ENCODE data around the gene XXYLT1.

DNA sequence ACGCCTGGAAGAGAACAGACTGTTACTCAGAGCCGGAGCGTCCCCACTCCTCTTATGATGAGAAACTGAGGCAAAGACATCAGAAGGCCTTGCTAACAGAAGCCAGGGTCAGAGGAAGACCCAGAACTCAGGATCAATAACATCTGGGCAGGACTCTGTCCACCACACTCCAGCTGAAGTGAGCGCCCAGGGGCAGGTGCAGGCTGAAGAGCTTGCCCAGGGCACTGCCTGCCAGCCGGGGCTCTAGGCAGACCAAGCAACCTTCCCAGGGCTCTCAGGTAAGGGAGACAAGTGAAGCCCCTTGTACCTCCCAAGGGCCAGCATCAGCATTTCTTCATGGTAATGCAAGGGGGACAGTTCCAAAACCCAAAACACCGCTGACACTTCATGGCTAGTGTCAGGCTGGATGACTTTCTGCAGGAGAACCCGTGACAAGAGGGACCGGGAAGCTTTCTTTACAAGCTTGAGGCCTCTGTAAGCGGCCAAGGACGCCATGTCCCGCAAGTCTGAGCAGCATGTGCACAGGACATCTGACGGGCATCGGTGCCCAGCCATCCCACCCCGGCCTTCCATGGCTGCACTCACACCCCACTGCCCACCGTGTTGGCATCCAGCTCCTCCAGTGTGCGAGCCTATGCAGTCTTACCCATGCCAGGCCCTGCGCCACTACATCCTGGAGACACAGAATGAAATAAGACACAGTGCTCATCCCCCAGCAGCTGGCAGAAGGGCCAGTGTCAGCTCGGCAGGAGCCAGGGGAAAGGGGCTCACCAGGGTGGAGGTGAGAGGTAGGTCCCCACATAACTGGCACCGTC, 14.1 kb downstream of the XXYLT1 start:
- TF ChIP-seq, protein P1, sequence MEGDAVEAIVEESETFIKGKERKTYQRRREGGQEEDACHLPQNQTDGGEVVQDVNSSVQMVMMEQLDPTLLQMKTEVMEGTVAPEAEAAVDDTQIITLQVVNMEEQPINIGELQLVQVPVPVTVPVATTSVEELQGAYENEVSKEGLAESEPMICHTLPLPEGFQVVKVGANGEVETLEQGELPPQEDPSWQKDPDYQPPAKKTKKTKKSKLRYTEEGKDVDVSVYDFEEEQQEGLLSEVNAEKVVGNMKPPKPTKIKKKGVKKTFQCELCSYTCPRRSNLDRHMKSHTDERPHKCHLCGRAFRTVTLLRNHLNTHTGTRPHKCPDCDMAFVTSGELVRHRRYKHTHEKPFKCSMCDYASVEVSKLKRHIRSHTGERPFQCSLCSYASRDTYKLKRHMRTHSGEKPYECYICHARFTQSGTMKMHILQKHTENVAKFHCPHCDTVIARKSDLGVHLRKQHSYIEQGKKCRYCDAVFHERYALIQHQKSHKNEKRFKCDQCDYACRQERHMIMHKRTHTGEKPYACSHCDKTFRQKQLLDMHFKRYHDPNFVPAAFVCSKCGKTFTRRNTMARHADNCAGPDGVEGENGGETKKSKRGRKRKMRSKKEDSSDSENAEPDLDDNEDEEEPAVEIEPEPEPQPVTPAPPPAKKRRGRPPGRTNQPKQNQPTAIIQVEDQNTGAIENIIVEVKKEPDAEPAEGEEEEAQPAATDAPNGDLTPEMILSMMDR (IDR thresholded peaks at IDR 0.05; ENCODE audit: insufficient read depth, low read length, poor library complexity, severe bottlenecking), result no peak
- no peak for TF ChIP-seq EZH2phosphoT487 (conservative IDR thresholded peaks at IDR 0.05; ENCODE audit: low read length)

Data from SU-DHL-6 (cell line).